Kidney (tissue), 14 donors: ENCODE measurements around the gene HMOX1. TPM values are rescaled to one million over a fixed set of nuclear protein-coding genes. Genes with fewer than 3 reads are reported as not detected.

Source experiments
- DNase-seq, 5 donors: peaks; one replicate each; pipeline ENCODE4 v3.0.0-alpha.2; 2013 to 2020
- FAIRE-seq: peaks from 2 replicates; lab custom pipeline; 2012; peaks lifted over from hg19 to GRCh38; lab: Jason Lieb, UNC
- H3K27ac ChIP-seq, 2 donors: one replicate each; pipeline ENCODE4 v1.7.0; 2013; ENCODE audit warnings: low read depth in 2 of 2, low read length in 2 of 2, inconsistent platforms in 1 of 2
- H3K27me3 ChIP-seq: one replicate; pipeline ENCODE4 v1.7.1; 2013; ENCODE audit warnings: low read length, inconsistent platforms; ENCODE audit not compliant: control insufficient read depth, insufficient read depth
- H3K36me3 ChIP-seq, 3 donors: one replicate each; pipeline versions ENCODE4 v1.7.0 to v1.7.1; 2013; ENCODE audit warnings: low read length in 3 of 3, control low read depth in 1 of 3, inconsistent platforms in 1 of 3; ENCODE audit not compliant: insufficient read depth in 3 of 3, control insufficient read depth in 2 of 3
- H3K4me1 ChIP-seq, 3 donors: one replicate each; pipeline versions ENCODE4 v1.7.0 to v1.7.1; 2013; ENCODE audit warnings: low read length in 3 of 3, inconsistent platforms in 1 of 3, low read depth in 1 of 3; ENCODE audit not compliant: control insufficient read depth in 2 of 3, insufficient read depth in 2 of 3
- H3K4me3 ChIP-seq, 3 donors: one replicate each; pipeline versions ENCODE4 v1.7.0 to v1.8.1; 2013; ENCODE audit warnings: low read length in 3 of 3, control low read depth in 1 of 3, inconsistent platforms in 1 of 3
- H3K9ac ChIP-seq, 3 donors: one replicate each; pipeline versions ENCODE4 v1.7.0 to v1.7.1; 2013; ENCODE audit warnings: low read length in 3 of 3, control low read depth in 1 of 3, inconsistent platforms in 1 of 3
- H3K9me3 ChIP-seq, 3 donors: one replicate each; pipeline versions ENCODE4 v1.7.0 to v1.7.1; 2013; ENCODE audit warnings: low read length in 3 of 3, control low read depth in 1 of 3, inconsistent platforms in 1 of 3; ENCODE audit not compliant: control insufficient read depth in 2 of 3, insufficient read depth in 1 of 3
- intact Hi-C: fragments of 100-400 bp; cut with DNase I; formaldehyde crosslinking; loops from one replicate; pipeline ENCODE4 v1.11.1; 2022
- polyA plus RNA-seq: library from polyadenylated mRNA; stranded (reverse); fragments of 350-450 nt; fragmentation: Illumina TruSeq; extraction: RNeasy Lipid Tissue Mini Kit (QIAGEN cat#74804); gene quantifications from one replicate; pipeline ENCODE4 v1.2.3, GENCODE V29; 2014; ENCODE audit warnings: low read depth, low replicate concordance; ENCODE audit not compliant: insufficient read depth
- total RNA-seq: library from RNA; stranded (reverse); fragmentation: NEBNext Ultra II Directional; extraction: Animal tissue kit (Norgen Biotek cat#: 25700); gene quantifications from one replicate; pipeline ENCODE4 v1.2.1, GENCODE V29; 2021
- TF ChIP-seq, protein P1 (sequence below): IDR thresholded peaks from 3 replicates; pipeline ENCODE4 v1.5.1; 2012; ENCODE audit warnings: mild to moderate bottlenecking, moderate library complexity, borderline replicate concordance; ENCODE audit not compliant: insufficient read depth; ENCODE audit errors: extremely low read depth
- donor health status: control.
- donor health status: control.
- donor health status: control.
- donor health status: control.
- donor health status: control.
- donor health status: DM: yes; HTN: yes; CAD: no.
- donor health status: Normal renal cell carcinoma (clear cell type).

The HMOX1 gene
- total and polyA plus RNA-seq, 2 donors from 2014 or later: 37.7 to 234 TPM

DNA sequence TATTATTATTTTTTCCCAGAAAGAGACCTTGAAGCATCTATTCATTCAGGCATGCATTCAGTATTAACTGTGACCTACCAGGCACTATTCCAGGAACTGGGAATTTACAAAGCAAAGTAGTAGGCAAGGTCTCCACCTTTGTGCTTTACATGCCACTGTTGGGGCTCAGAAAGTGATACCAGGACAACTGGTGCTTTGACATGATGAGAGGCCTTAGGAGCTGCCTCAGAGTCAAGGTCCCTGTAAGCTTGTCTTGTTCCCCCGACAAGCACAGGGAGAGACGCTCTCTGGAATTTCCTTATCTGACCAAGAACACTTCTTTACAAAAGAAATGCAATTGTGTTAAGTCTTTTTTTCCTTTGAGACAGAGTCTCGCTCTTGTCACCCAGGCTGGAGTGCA lies 2.3 kb upstream of the HMOX1 start:
- Histone ChIP-seq H3K36me3 (peaks cover 0 to 6% (median 0%) of the 10 kb centered on the region in 3 donors), H3K9ac (no peak overlapping the region), H3K9me3 (no peaks in the 10 kb centered on the region), H3K4me3 (no peak overlapping the region), H3K27ac (peak overlapping the region; percentile 43 to 84), H3K27me3 (no peaks in the 10 kb centered on the region), H3K4me1 (peaks cover 3 to 16% (median 10%) of the 10 kb centered on the region in 3 donors)
- intact Hi-C loops: no loop called here
- TF ChIP-seq, protein P1, sequence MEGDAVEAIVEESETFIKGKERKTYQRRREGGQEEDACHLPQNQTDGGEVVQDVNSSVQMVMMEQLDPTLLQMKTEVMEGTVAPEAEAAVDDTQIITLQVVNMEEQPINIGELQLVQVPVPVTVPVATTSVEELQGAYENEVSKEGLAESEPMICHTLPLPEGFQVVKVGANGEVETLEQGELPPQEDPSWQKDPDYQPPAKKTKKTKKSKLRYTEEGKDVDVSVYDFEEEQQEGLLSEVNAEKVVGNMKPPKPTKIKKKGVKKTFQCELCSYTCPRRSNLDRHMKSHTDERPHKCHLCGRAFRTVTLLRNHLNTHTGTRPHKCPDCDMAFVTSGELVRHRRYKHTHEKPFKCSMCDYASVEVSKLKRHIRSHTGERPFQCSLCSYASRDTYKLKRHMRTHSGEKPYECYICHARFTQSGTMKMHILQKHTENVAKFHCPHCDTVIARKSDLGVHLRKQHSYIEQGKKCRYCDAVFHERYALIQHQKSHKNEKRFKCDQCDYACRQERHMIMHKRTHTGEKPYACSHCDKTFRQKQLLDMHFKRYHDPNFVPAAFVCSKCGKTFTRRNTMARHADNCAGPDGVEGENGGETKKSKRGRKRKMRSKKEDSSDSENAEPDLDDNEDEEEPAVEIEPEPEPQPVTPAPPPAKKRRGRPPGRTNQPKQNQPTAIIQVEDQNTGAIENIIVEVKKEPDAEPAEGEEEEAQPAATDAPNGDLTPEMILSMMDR: no peak
- no peak for FAIRE-seq
- DNase-seq: no peak

DNA sequence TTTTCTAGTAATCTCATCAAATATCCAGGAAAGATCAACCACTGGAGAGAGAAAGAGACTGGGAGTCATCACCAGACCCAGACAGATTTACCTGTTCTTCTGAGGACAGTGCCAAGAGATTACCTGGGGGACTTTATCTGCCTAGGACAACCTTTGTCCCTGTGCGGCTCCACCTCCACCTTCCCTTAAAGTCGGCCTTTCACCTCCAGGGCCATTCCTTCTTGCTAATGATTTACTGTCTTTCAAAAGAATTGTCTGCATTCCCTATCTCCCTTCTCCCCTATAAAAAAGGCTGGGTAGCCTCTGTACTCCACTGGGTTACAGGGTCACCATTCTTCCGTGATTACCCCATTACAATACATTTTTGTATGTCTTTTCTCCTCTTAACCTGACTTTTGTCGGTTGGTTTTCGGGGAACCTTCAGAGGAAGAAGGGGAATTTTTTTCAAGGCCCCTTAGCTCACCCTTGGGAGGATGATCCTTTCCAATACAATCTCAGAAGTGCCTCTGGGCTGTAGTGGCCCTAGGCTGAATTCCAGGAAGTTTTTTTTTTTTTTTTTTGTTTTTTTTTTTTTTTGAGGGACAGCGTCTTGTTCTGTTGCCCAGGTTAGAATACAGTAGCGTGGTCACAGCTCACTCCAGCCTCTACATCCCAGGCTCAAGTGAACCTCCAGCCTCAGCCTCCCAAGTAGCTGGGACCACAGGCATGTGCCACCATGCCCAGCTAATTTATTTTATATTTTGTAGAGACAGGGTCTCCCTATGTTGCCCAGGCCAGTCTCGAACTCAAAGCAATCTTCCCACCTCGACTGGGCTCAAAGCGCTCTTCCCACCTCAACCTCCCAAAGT lies 1.5 kb upstream of the HMOX1 start:
- no peaks in the 10 kb centered on the region for H3K9me3 ChIP-seq
- peak overlapping the region; percentile 43 to 84 for H3K27ac ChIP-seq
- DNase-seq (no peak), FAIRE-seq (no peak)
- H3K9ac ChIP-seq: no peak overlapping the region
- TF ChIP-seq, protein P1: no peak
- intact Hi-C loops: no loop called here
- no peak overlapping the region for H3K4me3 ChIP-seq
- peaks cover 3 to 16% (median 10%) of the 10 kb centered on the region in 3 donors for H3K4me1 ChIP-seq
- H3K27me3 ChIP-seq: no peaks in the 10 kb centered on the region
- peaks cover 0 to 6% (median 0%) of the 10 kb centered on the region in 3 donors for H3K36me3 ChIP-seq

DNA sequence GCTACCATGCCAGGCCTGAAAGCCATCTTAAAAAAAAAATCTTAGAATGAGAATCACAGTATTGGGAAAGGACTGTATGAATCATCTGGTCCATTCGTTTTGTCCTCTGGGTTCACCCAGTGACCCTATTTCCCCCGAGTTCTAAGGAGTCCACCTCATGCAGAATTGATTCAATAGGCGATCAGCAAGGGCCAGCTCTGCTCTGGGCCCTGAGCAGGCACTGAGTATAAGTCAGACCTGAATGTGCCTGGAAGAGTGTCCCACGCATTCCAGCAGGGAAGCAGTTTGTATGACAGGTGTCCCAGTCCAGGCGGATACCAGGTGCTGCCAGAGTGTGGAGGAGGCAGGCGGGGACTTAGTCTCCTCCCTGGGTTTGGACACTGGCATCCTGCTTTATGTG lies 883 bp upstream of the HMOX1 start:
- intact Hi-C loops: no loop called here
- Histone ChIP-seq H3K4me3 (peak overlapping the region in 1 of 3 donors; percentile 88), H3K4me1 (peaks cover 3 to 16% (median 10%) of the 10 kb centered on the region in 3 donors), H3K9ac (no peak overlapping the region), H3K27ac (peak overlapping the region; percentile 52 to 83), H3K27me3 (no peaks in the 10 kb centered on the region), H3K36me3 (peaks cover 0 to 6% (median 0%) of the 10 kb centered on the region in 3 donors), H3K9me3 (no peaks in the 10 kb centered on the region)
- TF ChIP-seq, protein P1: no peak
- DNase-seq (no peak), FAIRE-seq (no peak)
